Fibroblast of lung (primary cell): Measurements from ENCODE around the gene CLASP1. TPM values are rescaled to one million over a fixed set of nuclear protein-coding genes. Genes with fewer than 3 reads are reported as not detected.
"Not testable (repeated sequence)": the region's sequence is repeated elsewhere in the genome, so short reads cannot be mapped to it uniquely, and the experiment has no call there.

ENCODE experiments used
- DNase-seq, 2 donors: peaks; one replicate each; pipeline versions ENCODE4 v3.0.0 to v3.0.0-alpha.2; 2010; ENCODE audit warnings: low read depth in 2 of 2
- H2AFZ ChIP-seq: 2 replicates; pipeline ENCODE4 v1.5.1; 2012; ENCODE audit warnings: low read length, control low read depth, inconsistent platforms
- H3K27ac ChIP-seq: 2 replicates; pipeline ENCODE4 v1.5.1; 2011; ENCODE audit warnings: low read length, control low read depth; ENCODE audit not compliant: insufficient read depth
- H3K27me3 ChIP-seq: 2 replicates; pipeline ENCODE4 v1.5.1; 2011; ENCODE audit warnings: mild to moderate bottlenecking, low read length; ENCODE audit not compliant: control insufficient read depth, insufficient read depth
- H3K36me3 ChIP-seq: 2 replicates; pipeline ENCODE4 v1.5.1; 2011; ENCODE audit warnings: low read length; ENCODE audit not compliant: control insufficient read depth, insufficient read depth
- H3K4me1 ChIP-seq: 2 replicates; pipeline ENCODE4 v1.5.1; 2011; ENCODE audit warnings: low read length; ENCODE audit not compliant: control insufficient read depth, insufficient read depth; ENCODE audit errors: extremely low read depth
- H3K4me2 ChIP-seq: 2 replicates; pipeline ENCODE4 v1.5.1; 2011; ENCODE audit warnings: low read length, control low read depth; ENCODE audit not compliant: insufficient read depth; ENCODE audit errors: extremely low read depth
- H3K4me3 ChIP-seq, 4 experiments: fragments of 200-600 bp in 1 of 4; sonication (generic) in 1 of 4; replicated peaks in 1 of 4; 2 replicates each; pipeline ENCODE4 v1.5.1; 2011 to 2016; ENCODE audit warnings: low read length in 4 of 4, low read depth in 3 of 4, mild to moderate bottlenecking in 3 of 4, control low read depth in 2 of 4, inconsistent platforms in 1 of 4, mixed read lengths in 1 of 4; ENCODE audit not compliant: insufficient read depth in 1 of 4; ENCODE audit errors: control extremely low read depth in 1 of 4
- H3K79me2 ChIP-seq: 2 replicates; pipeline ENCODE4 v1.5.1; 2012; ENCODE audit warnings: mild to moderate bottlenecking, low read length, inconsistent platforms; ENCODE audit not compliant: control insufficient read depth, insufficient read depth
- H3K9ac ChIP-seq: 2 replicates; pipeline ENCODE4 v1.5.1; 2011; ENCODE audit warnings: mild to moderate bottlenecking, low read length, control low read depth; ENCODE audit not compliant: insufficient read depth
- H3K9me3 ChIP-seq: 2 replicates; pipeline ENCODE4 v1.5.1; 2012; ENCODE audit warnings: low read depth, low read length; ENCODE audit not compliant: control insufficient read depth, insufficient read depth
- H4K20me1 ChIP-seq: 2 replicates; pipeline ENCODE4 v1.5.1; 2011; ENCODE audit warnings: low read length; ENCODE audit not compliant: control insufficient read depth, insufficient read depth; ENCODE audit errors: extremely low read depth
- CTCF ChIP-seq, 2 donors: IDR thresholded peaks in 1 of 2; conservative IDR thresholded peaks in 1 of 2; 1 replicate in 1 of 2; 2 replicates in 1 of 2; pipeline ENCODE4 v1.5.1; 2011 to 2012; ENCODE audit warnings: low read length in 2 of 2, control low read depth in 1 of 2, inconsistent platforms in 1 of 2, low read depth in 1 of 2, mild to moderate bottlenecking in 1 of 2
- EZH2 ChIP-seq: IDR thresholded peaks from 2 replicates; pipeline ENCODE4 v1.5.1; 2012; ENCODE audit warnings: low read length, control low read depth, mild to moderate bottlenecking; ENCODE audit errors: missing control alignments
- polyA plus RNA-seq, 2 donors: library from polyadenylated mRNA; depleted of rRNA in 1 of 2; stranded (reverse) in 1 of 2; unstranded in 1 of 2; fragments of >200 nt; gene quantifications; 2 replicates each; pipeline ENCODE4 v1.2.1, GENCODE V29; 2011 to 2012; ENCODE audit warnings: missing spikeins in 1 of 2
- total RNA-seq: library from RNA; depleted of rRNA; stranded (reverse); fragments of >200 nt; gene quantifications from 2 replicates; pipeline ENCODE4 v1.2.1, GENCODE V29; 2014

CLASP1 gene
- total and polyA plus RNA-seq, 2 donors (not counting 1 experiment from before 2014, with no cell fraction given): 6.0 to 48.4 TPM

GRCh38 chr2:121375621-121376159, 273.6 kb downstream of the CLASP1 start:
- Histone ChIP-seq H3K4me3 (no peak overlapping the region), H3K9me3 (no peaks in the 10 kb centered on the region), H3K79me2 (no peaks in the 10 kb centered on the region), H3K4me2 (no peak overlapping the region), H3K4me1 (no peaks in the 10 kb centered on the region), H3K27me3 (no peaks in the 10 kb centered on the region), H2AFZ (no peak overlapping the region), H3K9ac (no peak overlapping the region), H3K36me3 (peaks cover 5% of the 10 kb centered on the region), H4K20me1 (no peaks in the 10 kb centered on the region), H3K27ac (no peak overlapping the region)
- TF ChIP-seq CTCF (conservative IDR thresholded peaks at IDR 0.05 in 1 of 2, IDR thresholded peaks at IDR 0.05 in 1 of 2; ENCODE audit: low read depth in 1 of 2, low read length in 2 of 2) (no peak), EZH2 (no peak)
- DNase-seq: peak in 1 of 2 donors; percentile 66

GRCh38 chr2:121374412-121375075, 274.7 kb downstream of the CLASP1 start:
- H3K9me3 ChIP-seq, H3K27ac ChIP-seq, H3K27me3 ChIP-seq, H3K79me2 ChIP-seq, H3K9ac ChIP-seq, H3K4me3 ChIP-seq, DNase-seq, H2AFZ ChIP-seq, H4K20me1 ChIP-seq, H3K4me2 ChIP-seq, H3K36me3 ChIP-seq, H3K4me1 ChIP-seq: not testable (repeated sequence)

GRCh38 chr2:121372721-121373353, 276.4 kb downstream of the CLASP1 start:
- no peak overlapping the region for H3K4me2 ChIP-seq

More at GRCh38 chr2:121372721-121373353, 276.4 kb downstream of the CLASP1 start:
- no peak for TF ChIP-seq CTCF (conservative IDR thresholded peaks at IDR 0.05 in 1 of 2, IDR thresholded peaks at IDR 0.05 in 1 of 2; ENCODE audit: low read depth in 1 of 2, low read length in 2 of 2)
- TF ChIP-seq EZH2: no peak
- Histone ChIP-seq H3K4me3 (no peak overlapping the region), H3K4me1 (no peaks in the 10 kb centered on the region), H2AFZ (no peak overlapping the region), H3K9ac (no peak overlapping the region), H4K20me1 (no peaks in the 10 kb centered on the region), H3K36me3 (peaks cover 3% of the 10 kb centered on the region), H3K27me3 (no peaks in the 10 kb centered on the region), H3K27ac (no peak overlapping the region), H3K79me2 (no peaks in the 10 kb centered on the region), H3K9me3 (no peaks in the 10 kb centered on the region)
- DNase-seq: no peak
